HepG2 (cell line): ENCODE results near the gene TTC24. TPM values are rescaled to one million over a fixed set of nuclear protein-coding genes. Genes with fewer than 3 reads are reported as not detected.
A peak's percentile ranks its signal among the peaks of the same experiment; 100 is the strongest.
"Not testable (repeated sequence)": the region's sequence is repeated elsewhere in the genome, so short reads cannot be mapped to it uniquely, and the experiment has no call there.

Source experiments
- ATAC-seq: fragments of 200-7000 bp; cut with Tn5 transposase; 3 replicates; pipeline ENCODE4 v1.9.1; 2020; ENCODE audit warnings: mild to moderate bottlenecking, moderate library complexity
- BruUV-seq: library from RNA; stranded (reverse); fragments of 400-500 nt; replicated peaks from 2 replicates; lab custom pipeline; 2021; lab: Mats Ljungman, UMichigan
- CTCF ChIA-PET: fragments of 300-600 bp; formaldehyde crosslinking; extraction: SDS; loops from one replicate; lab custom pipeline; 2021; ENCODE audit warnings: low total read pairs, inconsistent platforms, low intra/inter-chr PET ratio; lab: Yijun Ruan, JAX
- POLR2A ChIA-PET: fragments of 350-600 bp; sonication (Branson Sonifier 250); formaldehyde crosslinking; loops from one replicate; lab custom pipeline; 2020; ENCODE audit warnings: antibody characterized with exemption, inconsistent platforms; lab: Yijun Ruan, JAX
- DNase-seq: peaks from one replicate; pipeline ENCODE4 v3.0.0-alpha.2; 2015; ENCODE audit warnings: low spot score
- FAIRE-seq: peaks from 3 replicates; lab custom pipeline; 2011; peaks lifted over from hg19 to GRCh38; lab: Jason Lieb, UNC
- H2AFZ ChIP-seq: one replicate; pipeline ENCODE4 v1.6.1; 2011; ENCODE audit warnings: low read length, inconsistent platforms
- H3K27ac ChIP-seq: fragments of 300-600 bp; 3 replicates; pipeline ENCODE4 v1.8.0; 2011; ENCODE audit warnings: mixed run types, mild to moderate bottlenecking, mixed read lengths, low read length, inconsistent platforms; ENCODE audit not compliant: insufficient read depth; ENCODE audit errors: extremely low read length
- H3K27me3 ChIP-seq, 2 experiments: fragments of 200-600 bp in 1 of 2; 2 replicates in 1 of 2; 3 replicates in 1 of 2; pipeline versions ENCODE4 v1.6.0 to v1.8.0; 2011; ENCODE audit warnings: low read length in 2 of 2, mild to moderate bottlenecking in 2 of 2, moderate library complexity in 2 of 2, inconsistent platforms in 1 of 2; ENCODE audit not compliant: insufficient read depth in 2 of 2, control insufficient read depth in 1 of 2
- H3K36me3 ChIP-seq, 2 experiments: fragments of 200-600 bp in 1 of 2; replicated peaks in 1 of 2; 2 replicates in 1 of 2; 3 replicates in 1 of 2; pipeline versions ENCODE4 v1.5.1 to v1.8.0; 2011; ENCODE audit warnings: low read length in 2 of 2, inconsistent platforms in 1 of 2; ENCODE audit not compliant: insufficient read depth in 2 of 2, control insufficient read depth in 1 of 2
- H3K4me1 ChIP-seq: 2 replicates; pipeline ENCODE4 v1.5.1; 2012; ENCODE audit warnings: low read length, inconsistent platforms; ENCODE audit not compliant: insufficient read depth
- H3K4me2 ChIP-seq: 2 replicates; pipeline ENCODE4 v1.6.0; 2011; ENCODE audit warnings: low read depth, low read length, inconsistent platforms
- H3K4me3 ChIP-seq, 3 experiments: fragments of 200-600 bp in 1 of 3; sonication (generic), shearing (Covaris generic) in 1 of 3; replicated peaks in 1 of 3; 2 replicates each; pipeline ENCODE4 v1.5.1; 2011 to 2016; ENCODE audit warnings: low read length in 3 of 3, inconsistent platforms in 2 of 3, low read depth in 2 of 3, mild to moderate bottlenecking in 2 of 3, control low read depth in 1 of 3, mixed read lengths in 1 of 3; ENCODE audit not compliant: insufficient read depth in 1 of 3
- H3K79me2 ChIP-seq: one replicate; pipeline ENCODE4 v1.6.1; 2011; ENCODE audit warnings: low read length, inconsistent platforms; ENCODE audit not compliant: insufficient read depth
- H3K9ac ChIP-seq: 2 replicates; pipeline ENCODE4 v1.6.0; 2011; ENCODE audit warnings: mild to moderate bottlenecking, low read depth, low read length, inconsistent platforms; ENCODE audit not compliant: insufficient read depth
- H3K9me3 ChIP-seq: 2 replicates; pipeline ENCODE4 v1.5.1; 2012; ENCODE audit warnings: mild to moderate bottlenecking, low read length
- H4K20me1 ChIP-seq: 2 replicates; pipeline ENCODE4 v1.6.0; 2011; ENCODE audit warnings: inconsistent platforms, mild to moderate bottlenecking, low read length, moderate library complexity; ENCODE audit not compliant: insufficient read depth
- CTCF ChIP-seq: sonication (generic); formaldehyde crosslinking; IDR thresholded peaks from 2 replicates; pipeline ENCODE4 v1.5.0; 2020; ENCODE audit warnings: mild to moderate bottlenecking, missing genetic modification reagents, moderate library complexity
- RAD21 ChIP-seq: fragments of 450-650 bp; formaldehyde crosslinking; IDR thresholded peaks from 2 replicates; pipeline ENCODE4 v1.5.0; 2020; ENCODE audit warnings: mild to moderate bottlenecking
- RERE ChIP-seq: IDR thresholded peaks from 2 replicates; pipeline ENCODE4 v1.6.1; 2016; ENCODE audit warnings: low read depth, missing genetic modification reagents, missing compliant biosample characterization
- WGBS: methylation state at CpG from one replicate; pipeline ENCODE4 v1.1.6; 2017; ENCODE audit warnings: low lambda C conversion rate; 5-methylcytosine and 5-hydroxymethylcytosine counted together
- in situ Hi-C: cut with HindIII; loops from 2 replicates; pipeline ENCODE4 v1.10.0; 2017; ENCODE audit warnings: low pct_unique_long_range_greater_than_20kb; ENCODE audit not compliant: extremely low pct_ligation_motif_present
- intact Hi-C: fragments of 100-400 bp; cut with micrococcal nuclease; formaldehyde crosslinking; loops from one replicate; pipeline ENCODE4 v1.10.0; 2022; ENCODE audit not compliant: unreplicated experiment
- polyA plus RNA-seq, 8 experiments: library from polyadenylated mRNA; depleted of rRNA in 3 of 8; stranded (reverse) in 7 of 8; unstranded in 1 of 8; fragments of >200 nt; fragmentation: Illumina TruSeq in 4 of 8; extraction: Trizol in 4 of 8; gene quantifications; 2 replicates each; pipeline versions ENCODE4 v1.2.1 to v1.2.3, GENCODE V29; 2011 to 2016; ENCODE audit warnings: low read depth in 4 of 8, missing spikeins in 1 of 8, mixed read lengths in 1 of 8; ENCODE audit not compliant: insufficient read depth in 1 of 8
- total RNA-seq, 5 experiments: library from RNA; depleted of rRNA; stranded (reverse); fragments of >200 nt; fragmentation: Illumina TruSeq; extraction: Trizol; gene quantifications; 2 replicates each; pipeline ENCODE4 v1.2.3, GENCODE V29; 2016; ENCODE audit warnings: low read depth in 1 of 5

The TTC24 gene
- total and polyA plus RNA-seq, 2 of the 13 experiments (the other 11 are each of a cell fraction or from before 2014, with no cell fraction given) = 0.13 to 0.18 TPM

- TF ChIP-seq RERE (CRISPR knock-in tag) = no peak
- TF ChIP-seq CTCF (CRISPR knock-in tag) = peak; percentile 71
- TF ChIP-seq RAD21 = peak; percentile 65
Measured at GRCh38 chr1:156608981-156609380, 29.5 kb downstream of the TTC24 start (continued).

GRCh38 chr1:156610072-156610471 is 30.5 kb downstream of the TTC24 start:
- H3K4me3 ChIP-seq, H3K4me2 ChIP-seq, intact Hi-C loops, BruUV-seq, H4K20me1 ChIP-seq, in situ Hi-C loops, ATAC-seq, H3K27ac ChIP-seq, H2AFZ ChIP-seq, H3K36me3 ChIP-seq, FAIRE-seq, H3K79me2 ChIP-seq, POLR2A ChIA-PET, H3K27me3 ChIP-seq, H3K9me3 ChIP-seq, DNase-seq, H3K9ac ChIP-seq: not testable (repeated sequence)
- CTCF ChIA-PET = interaction anchor here (3.5 kb wide), 1 partner anchor 26 kb away, joined by 86 read pairs; no protein-coding TSS in a partner anchor
- peaks cover 27% of the 10 kb centered on the region for H3K4me1 ChIP-seq
- WGBS = 43% methylated on average over 9 of the region's 9 CpGs
